ENCODE data around the gene TMEM123.

Gene TMEM123

DNA sequence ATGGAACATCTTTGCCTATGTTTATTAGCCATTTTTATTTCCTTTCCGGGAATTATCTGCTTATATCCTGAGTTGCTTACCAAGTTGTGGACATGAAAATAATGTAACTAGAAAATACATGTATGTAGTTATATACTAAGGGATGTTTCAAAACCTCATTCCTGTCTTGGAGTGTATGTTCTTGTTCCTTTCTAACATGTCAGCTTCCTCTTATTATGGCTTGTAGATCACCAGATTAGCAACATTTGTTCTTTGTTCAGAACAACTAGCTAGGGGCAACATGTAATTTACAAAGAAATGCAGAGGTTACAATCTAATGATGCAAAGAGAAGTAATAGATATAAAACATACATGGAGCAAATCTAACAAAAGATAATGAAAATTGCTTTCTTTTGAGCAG is 13.1 kb upstream of the TMEM123 start:
- TF ChIP-seq, protein P1, sequence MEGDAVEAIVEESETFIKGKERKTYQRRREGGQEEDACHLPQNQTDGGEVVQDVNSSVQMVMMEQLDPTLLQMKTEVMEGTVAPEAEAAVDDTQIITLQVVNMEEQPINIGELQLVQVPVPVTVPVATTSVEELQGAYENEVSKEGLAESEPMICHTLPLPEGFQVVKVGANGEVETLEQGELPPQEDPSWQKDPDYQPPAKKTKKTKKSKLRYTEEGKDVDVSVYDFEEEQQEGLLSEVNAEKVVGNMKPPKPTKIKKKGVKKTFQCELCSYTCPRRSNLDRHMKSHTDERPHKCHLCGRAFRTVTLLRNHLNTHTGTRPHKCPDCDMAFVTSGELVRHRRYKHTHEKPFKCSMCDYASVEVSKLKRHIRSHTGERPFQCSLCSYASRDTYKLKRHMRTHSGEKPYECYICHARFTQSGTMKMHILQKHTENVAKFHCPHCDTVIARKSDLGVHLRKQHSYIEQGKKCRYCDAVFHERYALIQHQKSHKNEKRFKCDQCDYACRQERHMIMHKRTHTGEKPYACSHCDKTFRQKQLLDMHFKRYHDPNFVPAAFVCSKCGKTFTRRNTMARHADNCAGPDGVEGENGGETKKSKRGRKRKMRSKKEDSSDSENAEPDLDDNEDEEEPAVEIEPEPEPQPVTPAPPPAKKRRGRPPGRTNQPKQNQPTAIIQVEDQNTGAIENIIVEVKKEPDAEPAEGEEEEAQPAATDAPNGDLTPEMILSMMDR (IDR thresholded peaks at IDR 0.05), result no peak
- Mint-ChIP-seq H3K27me3 (ENCODE audit: low read depth, poor library complexity) (no peaks in the 10 kb centered on the region), H3K27ac (no peak overlapping the region), H3K4me3 (no peak overlapping the region), H3K9me3 (no peaks in the 10 kb centered on the region), H3K36me3 (ENCODE audit: low read depth) (no peaks in the 10 kb centered on the region), H3K4me1 (no peaks in the 10 kb centered on the region)
- DNase-seq, result no peak

DNA sequence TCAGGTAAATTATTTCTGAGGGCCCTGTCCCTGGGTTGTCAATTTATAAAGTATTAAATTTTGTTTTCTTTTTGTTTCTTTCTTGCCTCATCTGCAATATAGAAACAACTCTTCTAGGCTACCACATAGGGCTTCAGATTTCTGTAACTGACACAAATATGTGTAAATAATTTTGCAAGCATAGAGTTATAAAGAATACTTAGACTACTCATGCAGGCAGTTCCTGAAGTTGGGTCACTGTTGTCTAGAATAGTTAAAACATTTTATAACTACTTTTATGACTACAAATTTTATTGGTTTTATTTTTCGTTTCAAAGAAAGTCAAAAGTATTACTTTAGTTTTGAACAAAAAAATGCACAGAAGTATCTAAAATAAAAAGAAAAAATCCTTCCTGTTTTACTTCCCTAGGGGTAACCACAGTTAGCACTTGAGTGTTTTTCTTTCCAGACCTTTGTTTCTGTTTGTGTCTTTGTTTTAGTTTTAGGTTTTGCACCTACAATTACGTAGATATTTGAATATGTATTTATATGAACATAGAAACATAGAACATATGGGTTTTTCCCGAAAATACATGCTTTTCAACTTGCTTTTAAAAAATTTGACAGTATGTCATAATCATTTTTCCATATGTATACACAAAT is 12.4 kb upstream of the TMEM123 start:
- Mint-ChIP-seq H3K9me3 (no peaks in the 10 kb centered on the region), H3K27ac (no peak overlapping the region), H3K36me3 (ENCODE audit: low read depth) (no peaks in the 10 kb centered on the region), H3K4me3 (no peak overlapping the region), H3K4me1 (no peaks in the 10 kb centered on the region), H3K27me3 (ENCODE audit: low read depth, poor library complexity) (no peaks in the 10 kb centered on the region)
- TF ChIP-seq, protein P1 (IDR thresholded peaks at IDR 0.05), result no peak
- DNase-seq, result no peak

DNA sequence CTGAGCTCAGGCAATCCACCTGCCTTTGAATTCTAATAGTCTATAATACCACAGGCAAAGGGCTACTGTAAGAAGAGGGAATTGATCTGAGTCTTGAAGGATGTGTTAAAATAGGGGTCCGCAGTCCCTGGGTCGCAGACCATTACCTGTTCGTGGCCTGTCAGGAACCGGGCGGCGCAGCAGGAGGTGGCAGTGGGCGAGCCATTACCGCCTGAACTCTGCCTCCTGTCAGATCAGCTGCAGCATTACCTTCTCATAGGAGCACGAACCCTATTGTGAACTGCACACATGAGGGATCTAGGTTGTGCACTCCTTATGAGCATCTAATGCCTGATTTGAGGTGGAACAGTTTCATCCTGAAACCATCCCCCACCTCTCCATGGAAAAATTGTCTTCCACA is 11.5 kb upstream of the TMEM123 start:
- TF ChIP-seq, protein P1 (IDR thresholded peaks at IDR 0.05), result no peak
- H3K27ac Mint-ChIP-seq, result no peak overlapping the region
- H3K4me3 Mint-ChIP-seq, result no peak overlapping the region
- H3K4me1 Mint-ChIP-seq, result no peaks in the 10 kb centered on the region
- H3K36me3 Mint-ChIP-seq (ENCODE audit: low read depth), result no peaks in the 10 kb centered on the region
- no peak for DNase-seq
- no peaks in the 10 kb centered on the region for H3K27me3 Mint-ChIP-seq (ENCODE audit: low read depth, poor library complexity)
- H3K9me3 Mint-ChIP-seq, result no peaks in the 10 kb centered on the region

DNA sequence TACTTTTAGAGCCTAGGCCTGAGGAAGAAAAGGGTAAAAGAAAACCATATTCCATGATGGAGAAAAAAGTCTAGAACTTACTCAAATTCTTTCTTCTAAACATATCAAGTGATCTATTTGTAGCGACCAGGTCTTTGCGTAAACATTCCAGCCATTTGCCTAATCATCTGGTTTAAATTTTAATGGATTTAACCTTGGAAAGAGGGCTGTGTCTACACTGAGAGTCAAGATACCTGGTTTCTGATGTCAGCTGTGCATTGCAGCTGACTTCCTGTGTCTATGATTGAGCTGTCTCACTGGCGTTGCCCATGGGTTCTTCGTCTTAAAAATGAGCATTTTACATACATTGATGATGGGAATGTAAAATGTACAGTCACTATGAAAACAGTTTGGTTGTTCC is 10.0 kb upstream of the TMEM123 start:
- Mint-ChIP-seq H3K27me3 (ENCODE audit: low read depth, poor library complexity) (no peaks in the 10 kb centered on the region), H3K27ac (no peak overlapping the region), H3K4me3 (no peak overlapping the region), H3K36me3 (ENCODE audit: low read depth) (no peaks in the 10 kb centered on the region), H3K4me1 (no peaks in the 10 kb centered on the region), H3K9me3 (no peaks in the 10 kb centered on the region)
- TF ChIP-seq, protein P1 (IDR thresholded peaks at IDR 0.05), result no peak
- no peak for DNase-seq

DNA sequence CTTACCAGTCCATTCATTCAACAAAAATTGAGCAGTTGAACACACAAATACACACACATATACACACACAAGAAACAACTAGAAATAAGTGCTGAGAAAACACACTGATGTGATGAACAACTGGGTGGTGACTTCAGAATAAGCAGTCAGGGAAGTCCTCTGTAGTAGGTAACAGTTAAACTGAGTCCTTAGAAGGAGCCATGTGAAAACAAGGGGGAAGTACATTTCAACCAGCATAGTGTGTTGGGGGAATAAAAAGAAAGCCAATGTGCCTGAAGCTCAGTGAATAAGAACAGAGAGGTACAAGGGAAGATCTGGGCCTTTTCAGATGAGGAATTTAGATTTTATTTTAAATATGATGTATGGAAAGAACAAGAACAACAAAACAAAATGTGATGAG is 6.8 kb upstream of the TMEM123 start:
- DNase-seq, result no peak
- Mint-ChIP-seq H3K4me3 (no peak overlapping the region), H3K27ac (no peak overlapping the region), H3K27me3 (ENCODE audit: low read depth, poor library complexity) (no peaks in the 10 kb centered on the region), H3K4me1 (peaks cover 15% of the 10 kb centered on the region), H3K36me3 (ENCODE audit: low read depth) (no peaks in the 10 kb centered on the region), H3K9me3 (no peaks in the 10 kb centered on the region)
- TF ChIP-seq, protein P1 (IDR thresholded peaks at IDR 0.05), result no peak

DNA sequence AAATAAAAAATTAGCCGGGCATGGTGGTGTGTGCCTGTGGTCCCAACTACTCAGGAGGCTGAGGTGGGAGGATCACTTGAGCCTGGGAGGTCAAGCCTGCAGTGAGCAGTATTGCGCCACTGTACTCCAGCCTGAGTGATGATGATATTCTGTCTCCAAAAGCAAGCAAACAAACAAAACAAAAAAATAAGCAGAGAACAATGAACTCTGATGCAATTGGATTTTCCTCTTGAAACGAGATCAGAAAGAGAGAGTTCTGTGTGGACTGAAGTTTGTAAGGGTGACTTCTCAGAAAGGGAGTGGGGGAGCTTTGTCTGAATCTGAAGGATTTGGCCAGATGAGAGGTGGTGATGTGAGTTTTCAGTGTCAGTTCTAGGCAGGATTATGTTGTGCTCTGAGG is 6.0 kb upstream of the TMEM123 start:
- Mint-ChIP-seq H3K4me1 (peaks cover 24% of the 10 kb centered on the region), H3K27me3 (ENCODE audit: low read depth, poor library complexity) (no peaks in the 10 kb centered on the region), H3K27ac (peak overlapping the region; percentile 7), H3K4me3 (no peak overlapping the region), H3K9me3 (no peaks in the 10 kb centered on the region), H3K36me3 (ENCODE audit: low read depth) (no peaks in the 10 kb centered on the region)
- TF ChIP-seq, protein P1 (IDR thresholded peaks at IDR 0.05), result no peak
- DNase-seq, result no peak
